Renal cortical epithelial cell (primary cell): Measurements from ENCODE around the gene RFXANK. TPM values are rescaled to one million over a fixed set of nuclear protein-coding genes. Genes with fewer than 3 reads are reported as not detected.

Source experiments
- DNase-seq: peaks from one replicate; pipeline ENCODE4 v3.0.0-alpha.2; 2011; ENCODE audit warnings: low read depth
- total RNA-seq: library from RNA; depleted of rRNA; stranded (reverse); fragments of >200 nt; gene quantifications from 2 replicates; pipeline ENCODE4 v1.2.3, GENCODE V29; 2014

The RFXANK gene
- total RNA-seq, 1 donor from 2014 or later = 40.9 TPM

GRCh38 chr19:19227217-19227616 lies 35.2 kb downstream of the RFXANK start:
- DNase-seq = no peak

- no peak for DNase-seq
These were observed 37.6 kb downstream of the RFXANK start for GRCh38 chr19:19229701-19230100.

DNA sequence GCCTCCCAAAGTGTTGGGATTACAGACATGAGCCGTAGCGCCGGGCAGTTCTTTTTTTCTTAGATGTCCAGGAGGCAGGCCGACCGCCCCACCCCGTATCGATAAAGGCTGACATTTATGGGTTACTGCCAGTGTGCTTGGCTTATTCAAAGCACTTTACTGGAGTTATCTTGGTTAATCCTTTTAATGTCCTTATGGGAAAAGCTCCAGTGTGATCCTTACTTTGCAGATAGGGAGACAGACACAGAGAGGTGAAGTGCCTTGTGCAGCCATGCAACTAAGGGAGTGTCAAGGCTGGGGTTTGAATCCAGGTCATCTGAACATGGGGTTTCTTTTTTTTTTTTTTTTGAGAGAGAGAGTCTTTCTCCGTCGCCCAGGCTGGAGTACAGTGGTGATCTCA lies 38.9 kb downstream of the RFXANK start:
- no peak for DNase-seq

DNA sequence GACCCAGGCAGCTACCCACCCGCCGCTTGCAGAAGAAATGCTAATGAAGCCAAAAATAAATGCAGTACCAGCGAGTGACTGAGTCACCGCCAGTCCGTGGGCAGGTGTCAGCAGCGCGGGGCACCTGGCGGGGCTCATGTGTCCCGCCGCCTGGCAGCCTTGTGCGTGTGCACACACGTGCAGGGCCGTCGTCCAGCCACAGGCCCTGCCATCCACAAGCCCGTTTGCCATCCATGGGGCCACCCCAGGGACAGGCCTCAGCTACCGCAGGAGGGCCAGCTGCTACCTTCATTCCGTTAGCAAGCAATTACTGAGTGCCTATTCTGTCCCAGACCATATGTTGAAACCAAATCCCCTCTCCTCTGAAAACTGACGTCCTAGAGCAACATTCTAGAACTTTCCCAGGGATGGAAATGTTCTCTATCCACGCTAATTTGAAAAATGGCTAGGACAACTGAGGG lies 40.2 kb downstream of the RFXANK start:
- no peak for DNase-seq

GRCh38 chr19:19234220-19234816 lies 42.3 kb downstream of the RFXANK start:
- no peak for DNase-seq

GRCh38 chr19:19236173-19236572 lies 44.1 kb downstream of the RFXANK start:
- no peak for DNase-seq

- DNase-seq = no peak
These were observed 46.3 kb downstream of the RFXANK start for GRCh38 chr19:19238126-19238894.

- no peak for DNase-seq
These were observed 47.6 kb downstream of the RFXANK start for GRCh38 chr19:19239675-19240074.

- DNase-seq = no peak
These were observed 48.4 kb downstream of the RFXANK start for GRCh38 chr19:19240476-19240875.

DNA sequence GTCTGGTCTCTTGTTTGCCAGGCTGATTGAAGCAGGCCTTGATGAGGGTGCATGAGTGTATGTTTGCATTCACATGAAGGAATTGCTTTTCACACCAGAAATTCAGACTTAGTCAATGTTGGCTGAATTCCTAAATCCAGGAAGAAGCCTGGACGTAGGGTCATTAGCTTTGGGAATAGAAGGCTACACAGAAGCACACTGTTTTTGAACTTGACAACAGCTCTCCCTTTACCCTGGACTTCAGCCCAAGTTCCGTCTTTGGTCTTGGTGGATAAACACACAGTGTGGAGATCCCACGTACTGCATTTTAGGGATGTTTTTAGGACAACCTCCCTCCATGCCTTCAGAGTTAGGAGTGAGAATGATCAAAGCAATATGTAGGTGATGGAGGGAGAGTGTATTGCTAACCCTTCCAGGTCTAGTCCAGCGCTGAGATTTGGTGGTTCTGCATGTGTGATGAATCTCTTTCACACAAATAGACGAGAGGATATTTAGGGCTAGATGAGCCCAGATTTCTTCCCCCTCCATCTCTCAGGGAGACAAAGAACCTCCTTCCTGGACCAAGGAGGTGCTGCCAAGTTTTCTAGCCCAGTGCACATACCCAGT lies 58.2 kb downstream of the RFXANK start:
- no peak for DNase-seq

Other genes starting within 250 kb of the RFXANK start
- 20.3 and 59.9 TPM in 2 replicates for gene SUGP2, start 158.7 kb upstream of the RFXANK start, total RNA-seq
- 41.5 and 62.3 TPM in 2 replicates for gene ARMC6, start 158.7 kb upstream of the RFXANK start, total RNA-seq
- 1.2 and 4.5 TPM in 2 replicates for gene SLC25A42, start 128.3 kb upstream of the RFXANK start, total RNA-seq
- 14.1 and 25.3 TPM in 2 replicates for gene TMEM161A, start 53.8 kb upstream of the RFXANK start, total RNA-seq
- 0.20 TPM in 1 of 2 replicates, not detected in the other for gene MEF2B, start 22.0 kb upstream of the RFXANK start, total RNA-seq
- gene BORCS8, start 106 bp upstream of the RFXANK start, total RNA-seq = 18.9 and 26.6 TPM in 2 replicates
- 8.2 and 19.4 TPM in 2 replicates for gene NR2C2AP, start 11.2 kb downstream of the RFXANK start, total RNA-seq
- gene NCAN, start 19.7 kb downstream of the RFXANK start, total RNA-seq = not detected in 2 replicates
- gene TM6SF2, start 81.0 kb downstream of the RFXANK start, total RNA-seq = 0.20 TPM in 1 of 2 replicates, not detected in the other
- gene SUGP1, start 128.3 kb downstream of the RFXANK start, total RNA-seq = 12.7 and 21.4 TPM in 2 replicates
- 14.1 and 38.6 TPM in 2 replicates for gene MAU2, start 128.6 kb downstream of the RFXANK start, total RNA-seq
- 44.1 and 93.9 TPM in 2 replicates for gene GATAD2A, start 213.4 kb downstream of the RFXANK start, total RNA-seq